Activated CD4-positive, alpha-beta T cell treated with anti-CD3 and anti-CD28 coated beads, Interleukin-2, amount 10 ng/mL, durations not matched to agents 24 days and 14 days (primary cell): ENCODE results near the gene PTEN. TPM values are rescaled to one million over a fixed set of nuclear protein-coding genes. Genes with fewer than 3 reads are reported as not detected.
"Not testable (repeated sequence)": the region's sequence is repeated elsewhere in the genome, so short reads cannot be mapped to it uniquely, and the experiment has no call there.

Experiments
- DNase-seq: peaks from one replicate; pipeline ENCODE4 v3.0.0; 2022
- H3K27ac Mint-ChIP-seq: one replicate; pipeline ENCODE4 v1.8.0; 2022; ENCODE audit warnings: mild to moderate bottlenecking, mixed read lengths
- H3K27me3 Mint-ChIP-seq: one replicate; pipeline ENCODE4 v1.8.0; 2022; ENCODE audit warnings: mixed read lengths
- H3K36me3 Mint-ChIP-seq: one replicate; pipeline ENCODE4 v1.8.0; 2022; ENCODE audit warnings: low read depth, mild to moderate bottlenecking, mixed read lengths
- H3K4me1 Mint-ChIP-seq: one replicate; pipeline ENCODE4 v1.8.0; 2021; ENCODE audit warnings: mixed read lengths
- H3K4me3 Mint-ChIP-seq: one replicate; pipeline ENCODE4 v1.8.0; 2022; ENCODE audit warnings: mild to moderate bottlenecking, moderate library complexity, mixed read lengths
- H3K9me3 Mint-ChIP-seq: one replicate; pipeline ENCODE4 v1.8.0; 2021; ENCODE audit warnings: mixed read lengths
- intact Hi-C: fragments of 100-400 bp; cut with micrococcal nuclease; formaldehyde crosslinking; loops from one replicate; pipeline ENCODE4 v1.15.1; 2023
- total RNA-seq: library from RNA; stranded (reverse); gene quantifications from 2 replicates; pipeline ENCODE4 v1.2.3, GENCODE V29; 2022

PTEN gene
- total RNA-seq, 1 donor from 2014 or later: 48.6 TPM

GRCh38 chr10:87837445-87837844, 26.0 kb upstream of the PTEN start:
- Mint-ChIP-seq H3K36me3 (no peaks in the 10 kb centered on the region), H3K4me3 (no peak overlapping the region), H3K4me1 (peaks cover 3% of the 10 kb centered on the region), H3K27ac (no peak overlapping the region), H3K27me3 (peaks cover 10% of the 10 kb centered on the region), H3K9me3 (no peaks in the 10 kb centered on the region)
- DNase-seq: no peak
- intact Hi-C loops: no loop called here

- Mint-ChIP-seq H3K4me1 (peaks cover 8% of the 10 kb centered on the region), H3K27ac (no peak overlapping the region)
- DNase-seq: no peak
Observed at GRCh38 chr10:87838650-87839049, 24.8 kb upstream of the PTEN start.

GRCh38 chr10:87841186-87841585, 22.2 kb upstream of the PTEN start:
- Mint-ChIP-seq H3K9me3 (peaks cover 2% of the 10 kb centered on the region), H3K36me3 (no peaks in the 10 kb centered on the region), H3K4me1 (peaks cover 11% of the 10 kb centered on the region), H3K27me3 (peaks cover 2% of the 10 kb centered on the region), H3K4me3 (no peak overlapping the region), H3K27ac (no peak overlapping the region)
- intact Hi-C loops: no loop called here
- no peak for DNase-seq

More at GRCh38 chr10:87838650-87839049, 24.8 kb upstream of the PTEN start:
- Mint-ChIP-seq H3K36me3 (no peaks in the 10 kb centered on the region), H3K27me3 (peaks cover 10% of the 10 kb centered on the region), H3K4me3 (no peak overlapping the region), H3K9me3 (peaks cover 2% of the 10 kb centered on the region)
- intact Hi-C loops: no loop called here

DNA sequence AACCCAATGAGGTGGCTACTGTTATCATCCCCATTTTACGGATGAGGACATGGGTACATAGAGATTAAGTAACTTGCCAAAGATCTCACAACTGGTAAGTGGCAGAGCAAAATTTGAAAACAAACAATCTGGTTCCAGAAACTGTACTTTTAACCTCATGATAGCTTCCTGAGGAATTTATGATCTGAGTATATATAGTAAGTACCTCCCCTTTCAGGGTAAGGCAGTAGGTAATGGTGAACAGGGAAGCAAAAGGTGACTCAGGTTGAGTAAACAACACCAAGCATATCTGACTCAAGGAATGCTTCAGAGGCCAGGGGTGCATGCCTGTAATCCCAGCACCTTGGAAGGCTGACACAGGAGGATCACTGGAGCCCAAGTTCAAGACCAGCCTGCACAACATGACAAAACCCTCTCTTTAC, 21.2 kb upstream of the PTEN start:
- Mint-ChIP-seq H3K36me3 (no peaks in the 10 kb centered on the region), H3K4me3 (no peak overlapping the region), H3K4me1 (peaks cover 11% of the 10 kb centered on the region), H3K27ac (peak overlapping the region; percentile 9), H3K27me3 (no peaks in the 10 kb centered on the region), H3K9me3 (peaks cover 2% of the 10 kb centered on the region)
- intact Hi-C loops: no loop called here
- DNase-seq: no peak

DNA sequence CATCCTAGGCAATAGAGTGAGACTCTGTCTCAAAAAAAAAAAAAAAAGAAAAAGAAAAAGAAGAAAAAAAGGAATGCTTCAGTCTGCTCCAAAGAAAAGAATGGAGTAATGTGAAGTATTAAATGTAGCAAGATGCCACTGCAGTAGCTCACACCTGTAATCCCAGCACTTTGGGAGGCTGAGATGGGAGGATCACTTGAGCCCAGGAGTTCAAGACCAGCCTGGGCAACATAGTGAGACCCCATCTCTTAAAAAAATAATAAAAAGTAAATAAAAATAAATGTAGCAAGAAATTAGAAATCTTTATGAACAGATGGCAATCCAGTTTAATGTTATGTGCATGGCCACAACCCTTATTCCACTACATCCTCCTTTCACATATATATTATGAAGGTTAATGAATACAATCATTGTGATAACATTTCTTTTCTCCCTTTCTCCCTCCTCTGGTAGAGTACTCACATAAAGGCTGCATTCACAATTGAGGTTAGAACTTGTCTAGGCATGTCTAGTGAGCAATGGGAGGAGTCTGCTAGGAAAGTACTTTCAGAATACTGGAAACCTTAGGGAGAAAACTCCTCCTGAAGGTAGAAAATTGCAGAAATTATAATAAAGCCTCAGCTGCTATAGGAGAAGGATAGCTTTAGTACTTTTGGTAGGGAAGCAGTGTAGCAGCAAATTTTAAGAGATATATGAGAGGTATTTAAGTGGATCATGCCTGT, 20.5 kb upstream of the PTEN start:
- peaks cover 2% of the 10 kb centered on the region for H3K9me3 Mint-ChIP-seq
- no peak overlapping the region for H3K4me3 Mint-ChIP-seq
- H3K27me3 Mint-ChIP-seq: no peaks in the 10 kb centered on the region
- H3K27ac Mint-ChIP-seq: peak overlapping the region; percentile 25
- H3K36me3 Mint-ChIP-seq: no peaks in the 10 kb centered on the region
- H3K4me1 Mint-ChIP-seq: peaks cover 11% of the 10 kb centered on the region
- intact Hi-C loops: no loop called here
- no peak for DNase-seq

GRCh38 chr10:87843714-87844113, 19.7 kb upstream of the PTEN start:
- Mint-ChIP-seq H3K4me1 (peaks cover 11% of the 10 kb centered on the region), H3K27me3 (no peaks in the 10 kb centered on the region), H3K36me3 (no peaks in the 10 kb centered on the region), H3K4me3 (no peak overlapping the region), H3K9me3 (peaks cover 2% of the 10 kb centered on the region), H3K27ac (no peak overlapping the region)
- intact Hi-C loops: no loop called here
- DNase-seq: no peak

DNA sequence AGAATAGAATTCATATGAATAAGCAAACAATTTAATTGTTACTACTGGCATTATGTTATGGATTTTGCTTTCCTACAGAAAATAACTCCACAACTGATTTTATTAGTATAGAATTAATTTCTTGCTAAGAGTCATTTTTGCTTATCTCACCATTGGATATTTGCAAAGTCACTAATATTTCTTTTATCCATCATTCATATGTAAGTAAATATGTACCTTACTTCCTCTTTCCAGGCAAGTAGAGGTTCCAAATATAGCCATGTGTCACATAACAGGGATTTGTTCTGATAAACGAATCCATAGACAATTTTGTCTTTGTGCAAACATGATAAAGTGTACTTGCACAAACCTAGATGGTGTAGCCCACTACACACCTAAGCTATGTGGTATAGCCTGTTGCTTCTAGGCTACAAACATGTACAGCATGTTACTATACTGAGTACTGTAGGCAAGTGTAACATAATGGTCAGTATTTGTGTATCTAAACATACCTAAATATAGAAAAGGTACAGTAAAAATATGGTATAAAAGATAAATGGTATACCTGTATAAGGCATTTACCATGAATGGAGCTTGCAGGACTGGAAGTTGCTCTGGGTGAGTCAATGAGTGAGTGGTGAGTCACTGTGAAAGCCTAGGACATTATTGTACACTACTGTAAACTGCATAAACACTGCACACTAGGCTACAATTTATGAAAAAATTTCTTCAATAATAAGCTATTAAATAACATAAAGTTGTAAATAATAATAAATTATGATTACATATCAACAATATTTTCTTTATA, 18.4 kb upstream of the PTEN start:
- Mint-ChIP-seq H3K36me3 (no peaks in the 10 kb centered on the region), H3K9me3 (peaks cover 2% of the 10 kb centered on the region), H3K27ac (no peak overlapping the region), H3K27me3 (no peaks in the 10 kb centered on the region), H3K4me3 (no peak overlapping the region), H3K4me1 (peaks cover 12% of the 10 kb centered on the region)
- intact Hi-C loops: no loop called here
- DNase-seq: no peak

GRCh38 chr10:87845624-87845998, 17.8 kb upstream of the PTEN start:
- peaks cover 15% of the 10 kb centered on the region for H3K4me1 Mint-ChIP-seq
- H3K27me3 Mint-ChIP-seq: no peaks in the 10 kb centered on the region
- no peak for DNase-seq
- H3K9me3 Mint-ChIP-seq: peaks cover 2% of the 10 kb centered on the region
- no peak overlapping the region for H3K4me3 Mint-ChIP-seq
- intact Hi-C loops: no loop called here
- no peak overlapping the region for H3K27ac Mint-ChIP-seq
- H3K36me3 Mint-ChIP-seq: no peaks in the 10 kb centered on the region

- H3K36me3 Mint-ChIP-seq: no peaks in the 10 kb centered on the region
- H3K4me3 Mint-ChIP-seq: no peak overlapping the region
- peaks cover 2% of the 10 kb centered on the region for H3K9me3 Mint-ChIP-seq
- H3K27me3 Mint-ChIP-seq: no peaks in the 10 kb centered on the region
- no peak overlapping the region for H3K27ac Mint-ChIP-seq
- intact Hi-C loops: no loop called here
- H3K4me1 Mint-ChIP-seq: peaks cover 19% of the 10 kb centered on the region
- no peak for DNase-seq
Observed at GRCh38 chr10:87846023-87846422, 17.4 kb upstream of the PTEN start.

DNA sequence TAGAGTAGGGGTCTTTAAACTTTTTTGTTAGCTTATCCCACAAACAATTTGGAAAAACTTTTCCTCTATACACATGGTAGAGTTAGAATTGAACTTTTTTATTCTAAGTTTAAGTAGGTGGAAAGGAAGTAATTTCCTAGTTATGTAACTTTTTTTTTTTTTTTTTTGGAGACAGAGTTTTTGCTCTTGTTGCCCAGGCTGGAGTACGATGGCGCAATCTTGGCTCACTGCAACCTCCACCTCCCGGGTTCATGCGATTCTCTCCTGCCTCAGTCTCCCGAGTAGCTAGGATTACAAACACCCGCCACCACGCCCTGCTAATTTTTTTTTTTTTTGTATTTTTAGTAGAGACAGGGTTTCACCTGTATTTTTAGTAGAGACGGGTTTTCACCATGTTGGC, 16.7 kb upstream of the PTEN start:
- H3K27me3 Mint-ChIP-seq, H3K4me3 Mint-ChIP-seq, DNase-seq, intact Hi-C loops, H3K27ac Mint-ChIP-seq, H3K9me3 Mint-ChIP-seq, H3K36me3 Mint-ChIP-seq: not testable (repeated sequence)
- H3K4me1 Mint-ChIP-seq: peaks cover 21% of the 10 kb centered on the region

- H3K36me3 Mint-ChIP-seq: no peaks in the 10 kb centered on the region
- no peak overlapping the region for H3K27ac Mint-ChIP-seq
Observed at GRCh38 chr10:87847550-87847949, 15.9 kb upstream of the PTEN start.

GRCh38 chr10:87849001-87849400, 14.4 kb upstream of the PTEN start:
- no peak overlapping the region for H3K27ac Mint-ChIP-seq
- H3K36me3 Mint-ChIP-seq: no peaks in the 10 kb centered on the region
- peaks cover 13% of the 10 kb centered on the region for H3K4me1 Mint-ChIP-seq
- DNase-seq: no peak
- intact Hi-C loops: no loop called here
- H3K9me3 Mint-ChIP-seq: no peaks in the 10 kb centered on the region
- H3K4me3 Mint-ChIP-seq: no peak overlapping the region
- no peaks in the 10 kb centered on the region for H3K27me3 Mint-ChIP-seq

More at GRCh38 chr10:87847550-87847949, 15.9 kb upstream of the PTEN start:
- H3K4me3 Mint-ChIP-seq: no peak overlapping the region
- H3K4me1 Mint-ChIP-seq: peaks cover 18% of the 10 kb centered on the region
- no peaks in the 10 kb centered on the region for H3K27me3 Mint-ChIP-seq
- no peak for DNase-seq
- peaks cover 2% of the 10 kb centered on the region for H3K9me3 Mint-ChIP-seq
- intact Hi-C loops: no loop called here

- Mint-ChIP-seq H3K36me3 (peaks cover 1% of the 10 kb centered on the region), H3K27me3 (no peaks in the 10 kb centered on the region), H3K4me1 (peaks cover 14% of the 10 kb centered on the region), H3K27ac (no peak overlapping the region), H3K9me3 (no peaks in the 10 kb centered on the region), H3K4me3 (no peak overlapping the region)
- intact Hi-C loops: loop anchor here (1.0 kb wide), 1 partner anchor 703 kb away; no protein-coding TSS in a partner anchor
- DNase-seq: peak; percentile 86
Observed at GRCh38 chr10:87850742-87851205, 12.7 kb upstream of the PTEN start.

DNA sequence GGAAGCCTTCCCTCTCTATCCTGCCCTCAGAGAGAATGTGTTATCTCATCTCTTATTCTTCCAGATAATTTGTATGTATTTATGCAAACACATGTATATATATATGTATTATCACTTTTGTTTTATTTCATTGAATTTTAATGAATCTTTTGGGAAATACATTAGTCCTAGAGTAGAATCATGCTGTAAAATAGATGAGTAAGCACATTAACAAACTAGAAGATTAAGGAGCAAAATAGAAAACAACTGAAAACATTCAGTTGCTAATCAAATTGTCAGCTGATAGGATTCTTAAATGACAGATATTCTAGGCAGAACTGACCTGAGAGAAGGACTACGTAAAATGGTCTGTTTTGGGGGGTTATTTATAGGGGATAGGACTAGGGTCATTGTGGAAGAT, 11.3 kb upstream of the PTEN start:
- DNase-seq: no peak
- intact Hi-C loops: no loop called here
- Mint-ChIP-seq H3K4me1 (peaks cover 14% of the 10 kb centered on the region), H3K36me3 (peaks cover 1% of the 10 kb centered on the region), H3K4me3 (no peak overlapping the region), H3K27ac (no peak overlapping the region), H3K9me3 (no peaks in the 10 kb centered on the region), H3K27me3 (no peaks in the 10 kb centered on the region)
